ENCODE results near the gene ZSWIM5.
"Not testable (repeated sequence)": the region's sequence is repeated elsewhere in the genome, so short reads cannot be mapped to it uniquely, and the experiment has no call there.

The ZSWIM5 gene

DNA sequence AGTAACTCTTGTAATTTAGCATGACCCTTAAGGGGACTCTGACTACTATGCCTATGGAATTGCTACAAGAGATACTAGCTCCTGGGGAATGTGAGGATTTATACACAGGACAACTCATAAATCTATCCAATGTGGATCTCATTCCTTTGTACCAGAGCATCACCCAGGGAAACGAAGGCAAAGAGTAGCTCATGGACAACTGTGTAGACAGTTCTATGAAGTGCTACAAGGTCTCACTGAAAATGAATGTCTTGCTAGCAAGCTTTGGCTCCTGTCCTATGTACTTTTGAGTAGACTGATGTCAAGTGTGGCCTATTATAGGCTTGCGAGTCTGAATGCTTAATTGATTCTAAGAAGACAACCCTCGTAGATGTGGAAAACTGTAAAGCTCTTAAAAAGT is 93.7 kb downstream of the ZSWIM5 start:
- no peak for DNase-seq (ENCODE audit: low read depth)
- TF ChIP-seq, protein P1, sequence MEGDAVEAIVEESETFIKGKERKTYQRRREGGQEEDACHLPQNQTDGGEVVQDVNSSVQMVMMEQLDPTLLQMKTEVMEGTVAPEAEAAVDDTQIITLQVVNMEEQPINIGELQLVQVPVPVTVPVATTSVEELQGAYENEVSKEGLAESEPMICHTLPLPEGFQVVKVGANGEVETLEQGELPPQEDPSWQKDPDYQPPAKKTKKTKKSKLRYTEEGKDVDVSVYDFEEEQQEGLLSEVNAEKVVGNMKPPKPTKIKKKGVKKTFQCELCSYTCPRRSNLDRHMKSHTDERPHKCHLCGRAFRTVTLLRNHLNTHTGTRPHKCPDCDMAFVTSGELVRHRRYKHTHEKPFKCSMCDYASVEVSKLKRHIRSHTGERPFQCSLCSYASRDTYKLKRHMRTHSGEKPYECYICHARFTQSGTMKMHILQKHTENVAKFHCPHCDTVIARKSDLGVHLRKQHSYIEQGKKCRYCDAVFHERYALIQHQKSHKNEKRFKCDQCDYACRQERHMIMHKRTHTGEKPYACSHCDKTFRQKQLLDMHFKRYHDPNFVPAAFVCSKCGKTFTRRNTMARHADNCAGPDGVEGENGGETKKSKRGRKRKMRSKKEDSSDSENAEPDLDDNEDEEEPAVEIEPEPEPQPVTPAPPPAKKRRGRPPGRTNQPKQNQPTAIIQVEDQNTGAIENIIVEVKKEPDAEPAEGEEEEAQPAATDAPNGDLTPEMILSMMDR (IDR thresholded peaks at IDR 0.05; ENCODE audit: low read length, missing control alignments): no peak
- no peak overlapping the region for H3K4me3 ChIP-seq (replicated peaks; ENCODE audit: low read depth, low read length)

GRCh38 chr1:45111239-45111638 is 95.2 kb downstream of the ZSWIM5 start:
- H3K4me3 ChIP-seq (replicated peaks; ENCODE audit: low read depth, low read length): no peak overlapping the region
- TF ChIP-seq, protein P1 (IDR thresholded peaks at IDR 0.05; ENCODE audit: low read length, missing control alignments): no peak
- DNase-seq (ENCODE audit: low read depth): no peak

DNA sequence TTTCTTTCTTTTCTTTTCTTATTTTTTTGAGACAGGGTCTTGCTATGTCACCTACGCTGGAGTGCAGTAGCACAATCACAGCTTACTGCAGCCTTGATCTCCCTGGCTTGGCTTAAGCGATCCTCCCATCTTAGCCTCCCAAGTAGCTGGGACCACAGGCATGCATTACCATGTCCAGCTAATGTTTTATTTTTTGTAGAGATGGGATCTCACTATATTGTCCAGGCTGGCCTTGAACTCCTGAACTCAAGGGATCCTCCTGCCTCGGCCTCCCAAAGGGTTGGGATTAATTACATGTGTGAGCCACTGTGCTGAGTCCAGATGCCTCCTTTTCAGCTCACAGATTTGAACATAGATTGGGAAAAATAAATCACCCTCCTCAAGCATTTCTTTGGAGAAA is 98.6 kb downstream of the ZSWIM5 start:
- DNase-seq (ENCODE audit: low read depth): no peak
- TF ChIP-seq, protein P1 (IDR thresholded peaks at IDR 0.05; ENCODE audit: low read length, missing control alignments): no peak
- H3K4me3 ChIP-seq (replicated peaks; ENCODE audit: low read depth, low read length): no peak overlapping the region

- not testable (repeated sequence) for DNase-seq (ENCODE audit: low read depth); H3K4me3 ChIP-seq (replicated peaks; ENCODE audit: low read depth, low read length)
These were observed 99.5 kb downstream of the ZSWIM5 start for GRCh38 chr1:45106864-45107263.

DNA sequence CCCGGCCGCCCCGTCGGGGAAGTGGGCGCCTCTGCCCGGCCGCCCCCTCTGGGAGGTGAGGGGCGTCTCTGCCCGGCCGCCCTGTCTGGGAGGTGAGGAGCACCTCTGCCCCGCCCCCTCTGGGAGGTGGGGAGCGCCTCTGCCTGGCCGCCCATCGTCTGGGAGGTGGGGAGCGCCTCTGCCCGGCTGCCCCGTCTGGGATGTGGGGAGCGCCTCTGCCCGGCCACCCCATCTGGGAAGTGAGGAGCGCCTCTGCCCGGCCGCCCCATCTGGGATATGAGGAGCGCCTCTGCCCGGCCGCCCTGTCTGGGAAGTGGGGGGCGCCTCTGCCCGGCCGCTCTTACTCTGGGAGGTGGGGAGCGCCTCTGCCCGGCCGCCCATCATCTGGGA is 100.3 kb downstream of the ZSWIM5 start:
- H3K4me3 ChIP-seq (replicated peaks; ENCODE audit: low read depth, low read length); DNase-seq (ENCODE audit: low read depth): not testable (repeated sequence)

- H3K4me3 ChIP-seq (replicated peaks; ENCODE audit: low read depth, low read length); DNase-seq (ENCODE audit: low read depth): not testable (repeated sequence)
These were observed 100.8 kb downstream of the ZSWIM5 start for GRCh38 chr1:45105486-45106155.

DNA sequence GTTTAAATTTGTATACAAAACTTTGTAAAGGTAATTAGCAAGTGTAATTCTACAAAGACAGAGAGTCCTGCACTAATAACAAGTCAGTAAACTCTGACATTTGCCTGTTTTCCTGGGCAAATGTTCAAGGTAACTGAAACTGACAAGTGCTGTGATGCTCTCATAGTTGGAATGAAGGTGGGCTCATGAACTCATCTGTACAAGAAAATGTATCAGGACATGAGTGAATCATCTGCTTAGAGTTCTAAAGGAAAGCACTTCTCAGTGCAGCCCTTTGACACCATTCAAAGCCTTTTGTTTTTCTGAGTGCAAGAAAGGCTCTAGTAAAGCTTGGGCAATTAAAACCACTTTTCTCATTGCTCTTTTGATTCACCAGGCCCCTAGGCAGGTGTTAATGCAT is 102.9 kb downstream of the ZSWIM5 start:
- DNase-seq (ENCODE audit: low read depth): no peak
- TF ChIP-seq, protein P1 (IDR thresholded peaks at IDR 0.05; ENCODE audit: low read length, missing control alignments): no peak
- no peak overlapping the region for H3K4me3 ChIP-seq (replicated peaks; ENCODE audit: low read depth, low read length)

DNA sequence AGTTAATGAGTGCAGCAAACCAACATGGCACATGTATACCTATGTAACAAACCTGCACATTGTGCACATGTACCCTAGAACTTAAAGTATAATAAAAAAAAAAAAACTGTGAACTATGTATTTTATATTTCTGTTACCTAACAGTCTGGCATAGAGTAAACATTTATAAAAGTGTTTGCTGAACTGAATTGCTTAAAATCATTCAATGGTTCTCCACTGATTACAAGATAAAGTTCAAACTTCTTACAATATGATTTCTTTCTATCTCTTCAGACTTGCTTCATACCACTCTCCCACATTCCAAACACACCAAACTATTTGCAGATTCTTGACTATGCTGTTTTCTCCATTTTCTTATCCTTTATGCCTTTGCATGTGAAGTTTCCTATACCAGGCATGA is 104.5 kb downstream of the ZSWIM5 start:
- TF ChIP-seq, protein P1 (IDR thresholded peaks at IDR 0.05; ENCODE audit: low read length, missing control alignments): no peak
- DNase-seq (ENCODE audit: low read depth): no peak
- no peak overlapping the region for H3K4me3 ChIP-seq (replicated peaks; ENCODE audit: low read depth, low read length)

DNA sequence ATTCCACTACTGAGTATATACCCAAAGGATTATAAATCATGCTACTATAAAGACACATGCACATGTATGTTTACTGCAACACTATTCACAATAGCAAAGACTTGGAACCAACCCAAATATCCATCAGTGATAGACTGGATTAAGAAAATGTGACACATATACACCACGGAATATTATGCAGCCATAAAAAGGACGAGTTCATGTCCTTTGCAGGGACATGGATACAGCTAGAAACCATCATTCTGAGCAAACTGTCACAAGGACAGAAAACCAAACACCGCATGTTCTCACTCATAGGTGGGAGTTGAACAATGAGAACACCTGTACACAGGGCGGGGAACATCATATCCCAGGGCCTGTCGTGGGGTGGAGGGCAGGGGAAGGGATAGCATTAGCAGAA is 104.9 kb downstream of the ZSWIM5 start:
- DNase-seq (ENCODE audit: low read depth); H3K4me3 ChIP-seq (replicated peaks; ENCODE audit: low read depth, low read length): not testable (repeated sequence)

All from fibroblast of pulmonary artery (primary cell).